Breast epithelium (tissue), 3 donors: Measurements from ENCODE around the gene ARL6IP1.

Experiments used
- POLR2A ChIP-seq: fragments of 450-650 bp; IDR thresholded peaks from one replicate; pipeline ENCODE4 v1.6.1; 2016; ENCODE audit warnings: antibody characterized with exemption, mild to moderate bottlenecking, moderate library complexity
- POLR2AphosphoS5 ChIP-seq, 3 donors: sonication (generic); formaldehyde crosslinking; IDR thresholded peaks; one replicate each; pipeline ENCODE4 v1.6.1; 2017; ENCODE audit warnings: antibody characterized with exemption in 3 of 3
- TF ChIP-seq, protein P1 (sequence below), 3 donors: fragments of 450-650 bp; IDR thresholded peaks; one replicate each; pipeline ENCODE4 v1.5.1; 2016 to 2017; ENCODE audit warnings: antibody characterized with exemption in 3 of 3, mild to moderate bottlenecking in 3 of 3, moderate library complexity in 3 of 3

DNA sequence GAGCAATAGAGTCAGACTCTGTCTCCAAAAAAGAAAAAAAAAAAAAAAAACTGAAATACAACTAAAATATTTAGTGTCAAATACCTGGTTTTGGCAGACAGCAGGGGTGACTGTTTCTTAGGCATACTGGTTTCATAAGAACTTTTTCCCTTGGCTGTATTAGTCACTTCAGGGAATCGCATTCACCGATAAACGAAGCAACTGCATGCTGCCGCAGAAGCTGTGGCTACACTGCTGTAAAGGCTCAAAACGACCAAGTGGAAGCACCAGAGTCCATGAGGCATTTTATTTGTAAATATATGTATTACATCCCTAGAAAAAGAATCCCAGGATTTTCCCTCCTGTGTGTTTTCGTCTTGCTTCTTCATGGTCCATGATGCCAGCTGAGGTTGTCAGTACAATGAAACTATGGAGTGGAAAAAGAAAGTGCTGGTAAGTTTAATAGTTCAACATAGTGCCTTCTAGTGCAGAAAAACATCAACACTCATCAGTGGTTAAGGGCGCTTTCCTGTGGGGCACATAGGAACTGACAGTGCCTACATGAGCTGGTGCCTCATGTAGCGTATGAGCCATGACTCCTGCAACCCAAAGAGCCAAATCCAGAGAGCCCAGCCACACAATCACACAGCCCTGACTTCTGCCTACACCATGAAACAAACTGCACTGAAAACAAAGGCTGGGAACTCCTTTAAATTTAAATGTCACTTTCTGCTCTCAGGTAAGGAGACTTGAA, 18.5 kb downstream of the ARL6IP1 start:
- TF ChIP-seq POLR2A = no peak
- TF ChIP-seq, protein P1, sequence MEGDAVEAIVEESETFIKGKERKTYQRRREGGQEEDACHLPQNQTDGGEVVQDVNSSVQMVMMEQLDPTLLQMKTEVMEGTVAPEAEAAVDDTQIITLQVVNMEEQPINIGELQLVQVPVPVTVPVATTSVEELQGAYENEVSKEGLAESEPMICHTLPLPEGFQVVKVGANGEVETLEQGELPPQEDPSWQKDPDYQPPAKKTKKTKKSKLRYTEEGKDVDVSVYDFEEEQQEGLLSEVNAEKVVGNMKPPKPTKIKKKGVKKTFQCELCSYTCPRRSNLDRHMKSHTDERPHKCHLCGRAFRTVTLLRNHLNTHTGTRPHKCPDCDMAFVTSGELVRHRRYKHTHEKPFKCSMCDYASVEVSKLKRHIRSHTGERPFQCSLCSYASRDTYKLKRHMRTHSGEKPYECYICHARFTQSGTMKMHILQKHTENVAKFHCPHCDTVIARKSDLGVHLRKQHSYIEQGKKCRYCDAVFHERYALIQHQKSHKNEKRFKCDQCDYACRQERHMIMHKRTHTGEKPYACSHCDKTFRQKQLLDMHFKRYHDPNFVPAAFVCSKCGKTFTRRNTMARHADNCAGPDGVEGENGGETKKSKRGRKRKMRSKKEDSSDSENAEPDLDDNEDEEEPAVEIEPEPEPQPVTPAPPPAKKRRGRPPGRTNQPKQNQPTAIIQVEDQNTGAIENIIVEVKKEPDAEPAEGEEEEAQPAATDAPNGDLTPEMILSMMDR (IDR thresholded peaks at IDR 0.05) = no peak
- TF ChIP-seq POLR2AphosphoS5 (IDR thresholded peaks at IDR 0.05) = no peak
